GM21390 (cell line): Measurements from ENCODE around the gene ROBO2.

Experiments
- ATAC-seq: cut with Tn5 transposase; IDR thresholded peaks from one replicate; pipeline ENCODE4 v1.9.1; 2021; ENCODE audit not compliant: unreplicated experiment

ROBO2 gene

DNA sequence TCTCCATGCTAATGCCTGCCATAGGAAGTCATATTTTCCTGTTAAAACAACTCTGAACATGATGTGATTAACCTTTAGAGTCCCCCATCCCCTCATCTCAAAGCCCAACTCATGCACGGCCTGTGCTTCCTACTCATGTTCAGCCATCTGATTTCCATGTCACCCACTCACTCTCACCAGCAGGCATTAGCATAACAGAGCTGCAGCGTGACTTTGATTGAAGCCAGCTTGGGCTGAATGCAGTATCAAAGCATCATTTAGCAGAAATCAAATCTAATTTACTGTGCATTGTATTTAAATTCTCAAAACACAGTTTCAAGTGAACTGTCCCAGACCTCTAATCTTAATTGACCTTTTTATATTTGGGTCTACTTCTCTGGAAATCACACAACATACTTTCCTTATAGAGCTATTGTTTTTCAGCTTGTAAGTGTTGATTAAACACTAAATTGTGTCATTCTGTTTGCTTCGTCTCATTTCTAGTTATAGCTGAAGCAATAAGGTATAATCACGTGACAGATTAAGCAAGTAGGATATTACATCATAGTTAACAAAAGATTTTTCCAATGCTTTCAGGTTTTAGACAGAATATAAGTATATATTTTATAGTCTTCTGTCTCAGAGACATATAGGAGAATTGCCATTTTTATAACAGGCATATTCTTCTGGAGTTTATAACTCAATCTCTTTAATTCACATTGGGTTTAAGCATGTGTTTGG lies 501.5 kb downstream of the ROBO2 start:
- no peak for ATAC-seq

DNA sequence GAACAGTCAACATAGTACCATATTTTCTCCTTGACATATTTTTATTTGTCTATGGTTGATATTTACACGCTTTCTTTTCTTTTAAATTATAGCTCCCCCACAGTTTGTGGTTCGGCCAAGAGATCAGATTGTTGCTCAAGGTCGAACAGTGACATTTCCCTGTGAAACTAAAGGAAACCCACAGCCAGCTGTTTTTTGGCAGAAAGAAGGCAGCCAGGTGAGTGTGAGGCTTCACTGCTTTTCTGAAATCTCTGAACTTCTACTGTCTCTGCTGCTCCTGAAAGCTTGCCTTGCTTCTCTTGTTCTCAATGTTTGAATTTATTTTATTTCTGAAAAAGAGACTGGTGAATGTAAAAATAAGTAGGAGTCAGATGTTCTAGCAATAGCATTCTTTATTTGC lies 506.3 kb downstream of the ROBO2 start:
- no peak for ATAC-seq

DNA sequence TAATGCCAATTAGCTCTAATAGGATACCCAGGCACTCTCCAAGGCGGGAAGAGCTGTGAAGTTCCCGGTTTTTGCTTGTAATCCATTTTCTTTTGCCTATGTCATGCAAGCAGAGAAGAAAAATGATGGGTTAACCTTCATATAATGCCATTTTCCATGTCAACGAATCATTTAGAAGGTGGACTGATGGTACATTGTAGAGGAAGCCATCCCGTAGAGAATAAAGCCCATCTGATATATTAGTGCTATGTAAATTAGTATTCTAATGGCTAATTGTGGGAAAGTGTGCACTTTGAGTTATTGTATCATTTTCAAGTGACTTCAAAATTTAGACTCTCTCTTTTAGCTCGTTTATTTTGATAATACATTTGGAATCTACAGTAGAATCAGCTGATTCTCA lies 509.1 kb downstream of the ROBO2 start:
- no peak for ATAC-seq

DNA sequence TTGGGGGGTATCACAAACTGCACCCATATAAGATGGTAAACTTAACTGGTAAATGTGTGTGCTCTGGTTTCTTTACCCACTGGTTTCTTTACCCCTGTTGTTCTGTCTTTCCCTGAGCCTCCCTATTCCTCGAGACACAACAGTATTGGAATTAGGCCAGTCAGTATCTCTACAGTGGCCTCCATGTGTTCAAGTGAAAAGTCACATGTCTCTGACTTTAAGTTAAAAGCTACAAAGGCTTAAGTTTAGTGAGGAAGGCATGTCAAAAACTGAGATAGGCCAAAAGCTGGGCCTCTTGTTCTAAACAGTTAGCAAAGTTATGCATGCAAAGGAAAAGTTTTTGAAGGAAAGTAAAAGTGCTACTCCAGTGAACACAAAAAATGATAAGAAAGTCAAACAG lies 513.3 kb downstream of the ROBO2 start:
- ATAC-seq: no peak

DNA sequence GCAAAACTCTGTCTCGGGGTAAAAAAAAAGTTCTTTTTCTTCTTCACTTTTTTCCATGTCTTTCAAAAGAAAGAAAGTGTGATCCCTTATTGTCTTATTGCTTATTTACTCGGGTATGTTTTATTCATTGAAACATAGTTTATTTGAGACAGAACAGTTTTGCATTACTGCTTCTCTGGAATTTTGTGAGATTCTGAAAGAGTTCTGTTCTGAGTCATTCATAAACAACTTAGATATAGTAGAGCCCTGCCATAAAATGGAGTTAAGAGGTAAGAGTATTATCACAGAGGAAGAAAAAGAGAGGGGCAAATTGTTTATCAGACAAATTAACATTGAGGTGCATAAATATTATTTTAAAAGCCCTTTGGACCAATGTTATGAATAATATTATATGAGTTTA lies 522.2 kb downstream of the ROBO2 start:
- ATAC-seq: no peak

DNA sequence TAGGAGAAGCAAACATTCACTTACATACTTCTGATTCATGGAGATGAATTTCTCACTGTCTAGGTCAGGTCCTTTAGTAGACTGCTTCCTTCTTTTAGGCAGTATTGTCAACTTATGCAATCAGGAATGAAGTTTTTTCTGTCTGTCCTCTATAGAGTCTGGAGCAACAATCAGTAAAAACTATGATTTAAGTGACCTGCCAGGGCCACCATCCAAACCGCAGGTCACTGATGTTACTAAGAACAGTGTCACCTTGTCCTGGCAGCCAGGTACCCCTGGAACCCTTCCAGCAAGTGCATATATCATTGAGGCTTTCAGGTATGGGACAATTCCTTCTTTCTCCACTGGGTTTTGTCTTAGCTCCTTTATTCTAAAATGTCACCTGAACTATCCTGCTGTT lies 523.1 kb downstream of the ROBO2 start:
- ATAC-seq: no peak

DNA sequence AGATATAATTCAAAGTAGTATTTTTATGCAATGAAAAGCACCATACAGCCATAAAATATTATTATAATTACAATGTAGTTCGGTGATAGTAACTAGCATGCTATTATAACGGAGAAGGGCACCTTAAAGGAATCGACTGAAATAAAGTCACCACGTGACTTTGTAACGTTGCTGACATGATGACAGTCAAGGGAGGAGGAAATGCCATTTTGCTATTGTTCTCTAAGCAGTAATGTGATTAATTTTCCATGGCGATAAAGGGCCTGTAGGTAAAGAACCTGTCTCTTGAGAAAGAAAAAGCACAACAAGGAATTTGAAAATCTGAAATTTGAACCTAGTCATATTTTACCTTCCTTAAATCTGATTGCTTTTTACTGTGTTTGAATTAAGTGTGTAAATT lies 526.2 kb downstream of the ROBO2 start:
- no peak for ATAC-seq

DNA sequence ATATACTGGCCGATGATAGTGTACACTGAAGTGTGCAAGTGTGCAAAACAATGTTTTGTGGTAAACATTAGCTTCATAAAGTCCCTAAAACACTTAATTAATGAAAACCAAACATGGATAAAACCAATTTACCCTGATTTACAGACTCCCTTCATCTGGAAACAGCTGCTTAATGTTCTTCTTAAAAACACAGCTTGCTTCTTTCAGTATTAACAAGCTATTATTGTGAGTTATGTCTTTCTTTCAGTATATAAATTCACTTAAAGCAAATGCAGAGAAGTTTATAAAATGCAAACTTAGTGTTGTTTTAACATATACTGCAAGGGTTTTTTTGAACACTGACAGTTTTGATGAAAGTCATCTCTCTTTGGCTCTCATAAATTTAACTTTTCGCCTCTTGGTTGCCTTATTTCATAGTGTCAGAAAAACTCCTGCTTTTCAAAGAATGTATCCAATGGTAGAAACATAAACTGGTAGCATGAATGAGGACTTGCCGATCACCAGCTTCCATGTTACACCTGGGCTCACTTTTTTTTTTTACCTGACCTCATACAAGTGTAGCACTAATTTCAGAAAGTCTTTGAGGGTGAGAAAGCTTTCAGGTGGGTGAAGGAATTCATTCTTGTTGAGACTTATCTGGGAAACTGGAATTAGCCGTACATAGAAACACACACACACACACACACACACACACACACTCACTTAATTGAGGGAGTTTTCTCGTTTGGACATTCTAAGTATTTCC lies 532.2 kb downstream of the ROBO2 start:
- ATAC-seq: no peak

DNA sequence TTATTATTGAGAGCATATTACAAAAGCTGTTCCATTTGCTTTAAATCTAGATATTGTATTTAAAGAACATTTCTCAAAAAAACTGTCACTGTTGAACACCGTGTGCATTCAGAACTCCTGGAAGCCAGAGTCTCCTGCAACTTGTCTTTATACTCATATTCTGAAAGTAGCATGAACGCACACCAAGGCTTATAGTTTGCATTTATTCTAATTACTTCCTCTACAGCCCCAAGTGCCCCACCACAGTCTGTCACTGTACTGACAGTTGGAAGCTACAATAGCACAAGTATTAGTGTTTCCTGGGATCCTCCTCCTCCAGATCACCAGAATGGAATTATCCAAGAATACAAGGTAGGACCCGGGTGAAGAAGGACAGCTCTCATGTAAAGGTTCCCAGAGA lies 537.4 kb downstream of the ROBO2 start:
- no peak for ATAC-seq

DNA sequence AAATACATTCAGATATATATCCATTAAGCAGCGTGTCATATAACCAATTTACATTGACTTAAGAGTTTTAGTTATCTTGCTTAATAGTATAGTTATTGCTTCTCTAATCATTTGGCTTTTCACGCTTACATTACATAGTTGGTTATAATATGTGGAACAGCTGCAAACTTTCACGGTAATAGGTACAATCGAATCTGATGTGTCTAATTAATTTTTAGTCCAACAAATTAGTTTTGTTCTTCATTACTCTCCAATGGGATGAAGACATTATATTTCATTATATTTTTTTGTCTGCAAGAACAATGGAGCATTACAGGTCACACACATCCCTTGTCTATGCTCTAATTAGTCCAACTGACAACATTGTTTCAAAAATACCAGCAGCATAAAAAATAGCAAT lies 546.3 kb downstream of the ROBO2 start:
- ATAC-seq: no peak

DNA sequence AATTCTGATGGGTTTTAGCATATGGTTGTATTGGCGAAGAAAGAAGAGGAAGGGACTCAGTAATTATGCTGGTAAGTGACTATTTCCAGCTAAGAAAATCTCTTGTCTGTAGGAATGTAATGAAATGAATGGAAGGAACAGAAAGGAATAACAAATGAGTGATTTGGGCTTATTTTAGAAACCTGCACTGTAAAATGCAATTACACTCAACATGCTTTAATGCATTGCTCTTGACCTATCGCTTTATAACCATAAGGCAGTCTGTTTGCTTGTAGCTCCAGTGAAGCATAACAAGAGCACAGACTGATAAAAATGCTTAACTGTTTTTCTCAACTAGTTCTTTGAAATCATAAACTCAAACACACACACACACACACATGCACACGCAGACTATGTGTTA lies 549.0 kb downstream of the ROBO2 start:
- no peak for ATAC-seq

DNA sequence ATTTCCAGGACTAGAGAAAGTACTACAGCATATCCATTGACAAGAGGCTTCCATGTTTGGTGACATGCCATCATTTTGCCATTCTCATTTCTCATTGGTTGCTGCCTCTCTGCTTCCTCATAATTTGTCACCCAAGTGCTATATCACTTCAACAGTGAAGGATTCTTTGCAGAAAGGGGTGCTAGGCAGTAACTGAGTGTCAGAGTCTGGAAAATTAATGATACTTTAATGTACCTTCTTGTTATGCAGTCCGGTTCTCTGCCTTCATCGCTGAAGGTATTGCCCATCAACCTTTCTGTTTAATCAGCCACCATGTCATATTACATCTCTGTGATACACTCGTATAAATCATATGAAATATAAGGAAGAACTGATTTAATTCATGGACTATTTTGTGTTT lies 550.3 kb downstream of the ROBO2 start:
- ATAC-seq: no peak

DNA sequence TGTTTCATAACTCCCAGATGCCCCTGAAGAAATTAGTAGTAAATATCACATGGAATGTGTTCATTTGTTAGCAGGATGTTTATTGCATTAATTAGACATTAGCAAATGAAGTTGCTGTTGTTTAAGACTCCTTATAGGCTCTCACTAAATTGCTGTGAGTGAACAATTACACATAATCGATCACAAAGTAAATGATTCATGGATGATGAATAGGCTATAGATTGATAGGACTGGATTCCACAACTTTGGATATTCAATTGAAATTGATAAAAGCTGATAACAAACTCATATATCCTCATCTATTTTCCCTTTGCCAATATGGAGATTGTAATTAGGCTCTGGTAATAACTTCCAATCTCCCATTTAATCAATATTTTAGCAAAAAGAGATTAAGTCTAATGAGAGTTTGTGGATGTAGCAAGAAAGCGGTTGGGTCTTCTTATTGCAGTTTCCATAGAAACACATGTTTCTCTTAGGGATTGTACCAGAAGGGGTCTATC lies 555.5 kb downstream of the ROBO2 start:
- ATAC-seq: no peak

DNA sequence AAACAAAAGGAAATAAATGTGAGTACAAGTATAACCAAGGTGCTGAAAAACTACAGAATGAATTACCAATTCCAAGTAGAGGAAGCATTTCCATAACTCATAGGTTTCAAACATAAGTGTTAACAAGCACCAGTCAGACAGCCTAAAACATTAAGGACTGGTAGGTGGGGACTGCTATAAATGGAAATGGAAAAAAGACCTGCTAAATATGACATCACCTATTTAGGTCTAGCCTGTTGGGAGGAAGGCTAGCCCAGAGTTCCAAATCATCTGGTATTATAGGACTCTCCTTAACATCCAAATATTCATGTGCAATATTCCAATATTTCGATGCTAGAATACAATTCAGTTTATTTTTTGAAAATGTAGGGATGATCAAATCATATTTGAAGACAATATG lies 560.0 kb downstream of the ROBO2 start:
- no peak for ATAC-seq

DNA sequence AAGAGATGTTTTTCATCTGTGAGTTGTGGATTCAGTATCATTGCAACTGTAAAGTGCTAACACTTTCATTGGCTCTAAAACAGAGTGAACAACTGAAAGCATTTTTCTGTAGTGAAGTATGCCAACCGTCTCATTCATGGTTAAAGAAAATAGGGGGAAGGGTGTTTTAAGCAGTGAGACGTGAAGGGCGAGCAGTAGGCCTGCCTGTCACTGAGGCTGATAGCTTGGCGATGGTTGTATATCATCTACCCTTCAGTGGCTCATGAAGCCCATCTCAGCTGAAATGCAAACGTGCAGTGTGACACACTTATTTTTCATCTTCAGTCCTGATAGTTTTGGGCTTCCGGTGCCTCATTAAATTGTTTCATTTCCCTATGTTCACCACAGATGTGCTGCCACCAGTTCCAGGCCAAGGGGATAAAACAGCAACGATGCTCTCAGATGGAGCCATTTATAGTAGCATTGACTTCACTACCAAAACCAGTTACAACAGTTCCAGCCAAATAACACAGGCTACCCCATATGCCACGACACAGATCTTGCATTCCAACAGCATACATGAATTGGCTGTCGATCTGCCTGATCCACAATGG lies 562.0 kb downstream of the ROBO2 start:
- no peak for ATAC-seq

DNA sequence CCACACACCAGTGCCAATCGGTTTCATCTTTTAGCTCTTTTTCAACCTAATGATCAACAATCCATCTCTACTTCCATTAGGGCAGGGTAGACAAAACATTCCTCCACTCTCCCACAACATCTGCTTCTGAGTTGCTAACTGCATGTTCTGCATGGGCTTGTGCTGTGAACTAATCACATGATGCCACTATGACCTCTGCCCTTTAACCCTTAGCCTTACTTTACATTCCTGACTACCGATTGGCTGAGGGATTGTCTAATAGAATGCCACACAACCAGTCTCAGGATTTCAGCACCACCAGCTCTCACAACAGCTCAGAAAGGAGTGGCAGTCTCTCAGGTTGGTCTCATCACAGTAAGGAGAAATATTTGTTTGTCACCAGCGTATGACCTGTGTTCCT lies 562.8 kb downstream of the ROBO2 start:
- ATAC-seq: no peak

DNA sequence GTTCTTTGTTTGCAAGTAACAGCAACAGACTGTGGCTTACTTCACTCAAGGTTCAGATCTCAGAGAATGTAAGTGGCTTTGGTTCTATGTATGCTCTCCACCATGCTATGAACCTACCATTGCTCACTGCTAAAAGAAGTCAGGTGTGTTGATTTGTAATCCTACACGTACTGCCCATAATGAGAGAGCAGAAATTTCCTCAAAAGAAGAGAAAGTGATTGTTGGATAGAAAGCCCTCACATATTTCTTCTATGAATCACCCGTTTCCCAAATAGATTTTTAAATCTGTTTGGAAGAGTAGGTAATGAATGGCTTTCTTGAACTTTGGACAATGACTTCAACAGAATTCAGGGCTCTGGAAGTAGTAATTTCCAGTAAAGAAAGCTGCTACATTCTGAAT lies 565.4 kb downstream of the ROBO2 start:
- no peak for ATAC-seq

DNA sequence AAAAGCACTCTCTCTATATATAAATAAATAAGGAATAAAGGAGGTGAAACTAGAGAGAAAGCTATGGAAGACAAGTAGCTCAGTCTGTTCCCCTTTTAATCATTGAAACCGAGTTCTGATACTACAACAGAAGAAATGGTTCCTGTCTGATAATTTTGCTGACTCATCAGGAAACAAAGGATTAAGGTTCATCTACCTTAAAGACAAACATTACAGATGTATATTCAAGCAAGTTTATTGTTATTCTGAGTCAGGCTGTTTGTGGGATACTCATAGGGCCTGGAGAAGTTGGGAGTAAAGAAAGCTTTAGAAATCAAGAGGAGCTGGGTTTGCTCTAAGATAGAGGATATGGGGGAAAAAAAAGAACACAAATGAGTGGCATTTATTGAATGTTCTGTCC lies 566.0 kb downstream of the ROBO2 start:
- ATAC-seq: no peak

DNA sequence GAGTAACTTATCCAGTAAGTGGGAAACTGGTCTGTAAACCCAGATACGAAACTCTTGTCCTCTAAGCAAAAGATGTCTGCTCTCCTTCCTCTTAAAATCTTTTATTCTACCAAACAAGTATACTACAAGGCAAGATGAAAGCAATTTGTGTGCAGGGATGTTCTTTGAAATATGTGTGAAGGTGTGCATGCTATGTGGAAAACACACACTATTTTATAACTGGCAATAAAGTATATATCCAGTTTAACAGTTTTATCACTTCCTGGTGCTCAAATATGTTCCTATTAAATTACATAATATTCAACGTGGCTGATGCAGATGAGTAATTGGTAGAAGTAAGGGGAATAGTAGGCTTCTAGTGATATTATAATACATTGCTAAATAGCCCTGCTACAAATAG lies 566.5 kb downstream of the ROBO2 start:
- ATAC-seq: no peak

DNA sequence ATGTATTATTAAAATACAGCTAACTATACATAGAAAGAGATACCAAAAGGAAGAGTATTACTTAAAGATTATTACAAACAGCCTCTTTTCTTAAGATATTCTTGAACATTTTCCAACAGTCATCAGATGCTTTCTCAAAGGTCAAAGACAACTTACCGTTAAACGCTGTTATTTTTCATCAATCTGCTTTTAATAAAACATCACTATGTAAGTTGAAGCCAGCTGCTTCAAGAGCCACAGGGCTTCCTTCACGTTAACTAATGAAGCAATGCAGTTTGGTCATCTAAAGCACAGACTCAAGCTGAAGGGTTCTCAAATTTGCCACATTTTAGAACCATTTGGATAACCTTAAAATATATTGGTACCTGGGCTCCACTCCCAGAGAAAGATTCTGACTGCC lies 578.8 kb downstream of the ROBO2 start:
- ATAC-seq: no peak

DNA sequence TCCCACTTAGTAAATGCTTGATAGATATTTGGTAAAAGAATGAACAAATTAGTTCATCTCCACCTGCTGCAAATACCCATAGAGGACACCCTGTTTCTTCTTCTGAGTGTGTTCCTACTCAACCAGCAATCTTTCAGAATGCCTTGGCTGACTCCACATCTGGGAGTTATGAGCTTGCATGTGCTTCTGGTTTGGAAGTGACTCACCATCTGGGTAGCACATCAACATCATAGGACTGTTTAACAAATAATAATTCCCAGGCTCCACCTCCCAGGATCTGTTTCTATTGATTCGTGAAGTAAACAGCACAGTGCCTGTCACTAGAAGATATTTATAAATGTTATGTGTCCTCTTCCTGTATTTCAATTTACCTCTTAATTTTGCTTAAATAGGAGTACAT lies 580.1 kb downstream of the ROBO2 start:
- ATAC-seq: no peak

DNA sequence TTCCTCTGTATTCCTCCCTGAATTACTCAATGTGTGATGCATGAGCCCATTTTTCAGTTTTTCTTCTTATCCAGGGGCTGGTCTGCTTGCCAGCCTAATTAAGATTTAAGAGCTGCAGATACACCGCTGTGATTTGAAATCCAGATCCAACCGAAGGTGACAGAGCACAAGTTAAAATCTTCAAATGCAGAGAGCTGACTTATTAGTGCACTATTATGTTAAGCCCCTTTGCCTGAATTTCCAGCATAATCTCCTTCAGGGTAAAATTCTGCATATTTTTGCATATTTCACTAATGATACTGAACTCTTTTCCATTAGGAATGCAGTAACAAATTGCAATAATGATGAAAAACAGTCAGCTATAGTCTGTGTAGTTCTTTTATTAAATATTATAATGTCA lies 583.6 kb downstream of the ROBO2 start:
- no peak for ATAC-seq
